ENCODE measurements around the gene AIFM1. TPM values are rescaled to one million over a fixed set of nuclear protein-coding genes. Genes with fewer than 3 reads are reported as not detected.

Gene AIFM1
- total RNA-seq, 2 donors from 2014 or later, result 85.2 to 89.0 TPM

DNA sequence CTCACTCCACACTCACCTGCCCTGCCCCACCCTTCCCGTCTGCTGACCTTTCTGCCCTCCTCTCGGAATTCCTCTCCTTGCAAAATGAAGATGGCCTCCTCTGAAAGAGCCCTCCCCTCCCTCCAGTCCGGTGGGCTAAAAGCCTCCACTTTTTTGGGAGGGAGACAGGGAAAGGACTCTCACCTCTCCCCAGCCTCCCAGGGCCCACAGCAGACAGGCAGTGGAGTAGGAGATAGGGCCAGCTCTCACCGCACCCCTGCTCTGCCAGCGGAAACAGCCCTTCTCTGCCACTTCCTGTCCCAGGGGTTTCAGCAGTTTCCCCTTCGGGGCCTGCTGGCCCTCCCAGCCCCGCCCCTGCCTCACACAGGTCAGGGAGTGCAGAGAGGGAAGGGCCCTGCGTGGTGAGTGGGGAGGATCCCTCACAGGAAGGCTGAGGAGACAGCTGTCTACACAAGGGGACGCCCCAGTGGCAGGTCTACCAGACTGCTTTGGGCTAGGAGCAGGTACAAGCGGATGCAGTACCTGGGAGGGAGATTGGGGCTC is 73.6 kb downstream of the AIFM1 start:
- intact Hi-C loops (cut with DNase I), result no loop called here
- Histone ChIP-seq H3K9me3 (no peaks in the 10 kb centered on the region), H3K27me3 (no peaks in the 10 kb centered on the region), H3K27ac (peak overlapping the region; percentile 56), H3K9ac (ENCODE audit: low read depth in 2 of 2, low read length in 2 of 2) (peak overlapping the region; percentile 16 to 43), H3K4me1 (no peaks in the 10 kb centered on the region), H3K36me3 (no peaks in the 10 kb centered on the region), H3K4me3 (no peak overlapping the region)
- peak; percentile 75 for DNase-seq
- no peak for TF ChIP-seq CTCF (IDR thresholded peaks at IDR 0.05)

DNA sequence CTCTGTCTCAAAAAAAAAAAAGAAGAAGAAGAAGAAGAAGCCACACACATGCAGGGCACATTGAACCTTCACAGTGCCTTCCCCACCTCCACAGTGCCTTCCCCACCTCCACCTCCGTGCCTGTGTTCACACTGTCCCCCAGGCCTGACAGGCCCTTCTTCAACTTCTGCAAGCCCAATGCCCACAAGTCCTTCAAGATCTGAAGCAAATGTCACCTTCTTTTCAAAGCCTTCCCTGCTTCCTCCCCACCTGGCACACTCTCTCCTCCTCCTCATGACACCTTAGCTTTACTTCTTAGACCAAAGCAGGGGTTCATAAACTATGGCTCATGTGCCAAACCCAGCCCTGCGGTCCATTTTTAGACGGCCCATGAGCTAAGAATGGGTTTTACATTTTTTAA is 75.3 kb downstream of the AIFM1 start:
- TF ChIP-seq CTCF (IDR thresholded peaks at IDR 0.05), result no peak
- no peak overlapping the region for H3K9ac ChIP-seq (ENCODE audit: low read depth in 2 of 2, low read length in 2 of 2)
- H3K27me3 ChIP-seq, result no peaks in the 10 kb centered on the region
- no peaks in the 10 kb centered on the region for H3K9me3 ChIP-seq
- no peaks in the 10 kb centered on the region for H3K36me3 ChIP-seq
- no peak overlapping the region for H3K4me3 ChIP-seq
- no peaks in the 10 kb centered on the region for H3K4me1 ChIP-seq
- H3K27ac ChIP-seq, result no peak overlapping the region
- no peak for DNase-seq
- intact Hi-C loops (cut with DNase I), result no loop called here

DNA sequence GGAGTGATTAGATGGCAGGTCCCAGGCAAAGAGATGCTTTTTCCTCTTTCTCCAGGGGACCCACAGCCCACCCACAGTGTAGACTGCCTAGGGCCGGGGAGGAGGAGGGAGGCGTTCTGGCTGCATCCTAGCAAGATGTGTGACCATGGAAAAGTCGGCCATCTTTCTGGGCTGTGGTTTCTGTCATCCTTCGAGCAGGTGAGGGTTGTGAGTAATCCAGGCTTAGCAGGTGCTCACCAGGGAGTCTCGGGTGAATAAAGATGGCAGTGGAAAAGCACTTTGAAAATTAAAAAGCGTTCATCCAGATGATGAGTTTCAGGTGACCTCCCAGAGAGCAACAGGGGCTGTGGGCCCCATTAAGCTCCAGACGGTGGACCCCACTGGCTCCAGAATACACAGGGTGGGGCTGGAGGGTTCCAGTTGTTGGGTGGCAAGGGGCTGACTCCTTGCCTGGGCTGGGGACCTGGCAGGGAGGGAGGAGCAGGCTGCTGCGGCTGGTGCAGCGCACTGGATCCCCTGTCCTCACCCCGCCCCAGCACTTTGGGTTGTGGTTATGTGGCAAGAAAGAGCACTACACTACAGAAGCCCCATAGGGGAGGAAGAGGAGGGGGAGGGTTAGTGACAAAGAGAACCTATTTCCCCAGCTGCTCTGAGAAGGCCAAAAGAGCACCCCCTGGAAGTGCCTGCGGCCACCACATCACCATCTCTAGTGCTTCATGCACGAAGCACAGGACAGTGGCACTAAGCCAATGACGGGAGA is 79.0 kb downstream of the AIFM1 start:
- no peaks in the 10 kb centered on the region for H3K36me3 ChIP-seq
- H3K9ac ChIP-seq (ENCODE audit: low read depth in 2 of 2, low read length in 2 of 2), result peak overlapping the region; percentile 31 to 34
- H3K27ac ChIP-seq, result peak overlapping the region; percentile 47
- DNase-seq, result no peak
- H3K27me3 ChIP-seq, result no peaks in the 10 kb centered on the region
- intact Hi-C loops (cut with DNase I), result no loop called here
- no peak for TF ChIP-seq CTCF (IDR thresholded peaks at IDR 0.05)
- no peaks in the 10 kb centered on the region for H3K9me3 ChIP-seq
- no peak overlapping the region for H3K4me3 ChIP-seq
- no peaks in the 10 kb centered on the region for H3K4me1 ChIP-seq

- H3K36me3 ChIP-seq, result no peaks in the 10 kb centered on the region
- intact Hi-C loops (cut with DNase I), result no loop called here
- H3K9me3 ChIP-seq, result no peaks in the 10 kb centered on the region
- no peak for DNase-seq
- H3K27ac ChIP-seq, result peak overlapping the region; percentile 47
- no peak overlapping the region for H3K4me3 ChIP-seq
- no peaks in the 10 kb centered on the region for H3K27me3 ChIP-seq
- no peaks in the 10 kb centered on the region for H3K4me1 ChIP-seq
- no peak overlapping the region for H3K9ac ChIP-seq (ENCODE audit: low read depth in 2 of 2, low read length in 2 of 2)
- TF ChIP-seq CTCF (IDR thresholded peaks at IDR 0.05), result no peak
Observed at GRCh38 chrX:130085551-130086446, 79.8 kb downstream of the AIFM1 start.

GRCh38 chrX:130084631-130085237 is 80.9 kb downstream of the AIFM1 start:
- Histone ChIP-seq H3K27ac (peak overlapping the region; percentile 5), H3K4me3 (no peak overlapping the region), H3K9me3 (no peaks in the 10 kb centered on the region), H3K27me3 (no peaks in the 10 kb centered on the region), H3K9ac (ENCODE audit: low read depth in 2 of 2, low read length in 2 of 2) (no peak overlapping the region), H3K4me1 (no peaks in the 10 kb centered on the region), H3K36me3 (no peaks in the 10 kb centered on the region)
- intact Hi-C loops (cut with DNase I), result loop anchor here (5.0 kb wide), 2 partner anchors 33 to 108 kb away; no protein-coding TSS in a partner anchor
- no peak for TF ChIP-seq CTCF (IDR thresholded peaks at IDR 0.05)
- DNase-seq, result no peak

All from colonic mucosa (tissue), 4 donors.